ENCODE measurements around the gene EIF2S3B.
"Not testable (repeated sequence)": the region's sequence is repeated elsewhere in the genome, so short reads cannot be mapped to it uniquely, and the experiment has no call there.

The EIF2S3B gene

DNA sequence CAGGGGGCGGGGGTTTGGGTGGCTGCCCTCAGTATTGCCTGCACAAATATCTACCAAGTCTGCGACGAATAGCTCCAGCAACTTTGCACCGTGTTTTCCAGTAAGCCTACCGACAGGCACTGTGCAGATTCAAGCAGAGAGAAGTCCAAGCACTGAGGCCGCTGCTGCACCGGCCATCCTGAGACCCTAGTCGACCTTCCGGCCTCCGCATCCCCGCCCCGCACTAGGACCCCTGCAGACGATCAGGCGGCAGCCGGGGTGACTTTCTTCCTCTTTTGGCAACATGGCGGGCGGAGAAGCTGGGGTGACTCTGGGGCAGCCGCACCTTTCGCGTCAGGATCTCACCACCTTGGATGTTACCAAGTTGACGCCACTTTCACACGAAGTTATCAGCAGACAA lies at the start of gene EIF2S3B:
Gene EIF2S3B (plus strand): TSS at position 271 of the 400 bp plus-strand sequence. CDS start 13 bp downstream, at position 284.
- no peak for DNase-seq (ENCODE audit: low read depth)
- H3K4me3 ChIP-seq (replicated peaks; ENCODE audit: low read depth, low read length): no peak within 1 kb of the TSS
- no peak for TF ChIP-seq CTCF (IDR thresholded peaks at IDR 0.05; ENCODE audit: low read length, missing control alignments)

GRCh38 chr12:10456856-10457255 lies 48.8 kb upstream of the EIF2S3B start:
- no peak for TF ChIP-seq CTCF (IDR thresholded peaks at IDR 0.05; ENCODE audit: low read length, missing control alignments)
- H3K4me3 ChIP-seq (replicated peaks; ENCODE audit: low read depth, low read length): no peak overlapping the region
- DNase-seq (ENCODE audit: low read depth): no peak

DNA sequence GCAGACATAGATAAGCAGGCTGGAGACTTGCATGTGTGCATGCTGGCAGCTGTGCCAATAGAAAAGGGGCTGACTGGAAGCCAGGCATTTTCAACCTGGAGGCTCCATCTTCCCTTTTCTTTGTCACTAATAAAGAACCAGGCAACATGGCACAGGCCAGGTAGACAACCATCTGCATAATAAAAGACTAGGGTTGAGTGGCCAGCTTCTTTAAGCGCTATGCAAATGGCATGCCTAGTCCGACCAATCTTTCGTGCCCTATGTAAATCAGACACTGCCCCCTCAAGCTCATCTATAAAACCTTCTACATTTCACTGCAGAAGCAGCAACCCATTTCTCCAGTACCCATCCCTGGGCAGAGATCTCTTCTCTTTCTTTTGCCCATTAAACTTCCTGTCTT lies 47.9 kb upstream of the EIF2S3B start:
- H3K4me3 ChIP-seq (replicated peaks; ENCODE audit: low read depth, low read length): no peak overlapping the region
- no peak for TF ChIP-seq CTCF (IDR thresholded peaks at IDR 0.05; ENCODE audit: low read length, missing control alignments)
- DNase-seq (ENCODE audit: low read depth): no peak

- no peak for TF ChIP-seq CTCF (IDR thresholded peaks at IDR 0.05; ENCODE audit: low read length, missing control alignments)
- no peak overlapping the region for H3K4me3 ChIP-seq (replicated peaks; ENCODE audit: low read depth, low read length)
- no peak for DNase-seq (ENCODE audit: low read depth)
Measured at GRCh38 chr12:10466311-10466710, 39.4 kb upstream of the EIF2S3B start.

GRCh38 chr12:10469701-10470100 lies 36.0 kb upstream of the EIF2S3B start:
- H3K4me3 ChIP-seq (replicated peaks; ENCODE audit: low read depth, low read length): no peak overlapping the region
- no peak for TF ChIP-seq CTCF (IDR thresholded peaks at IDR 0.05; ENCODE audit: low read length, missing control alignments)
- no peak for DNase-seq (ENCODE audit: low read depth)

DNA sequence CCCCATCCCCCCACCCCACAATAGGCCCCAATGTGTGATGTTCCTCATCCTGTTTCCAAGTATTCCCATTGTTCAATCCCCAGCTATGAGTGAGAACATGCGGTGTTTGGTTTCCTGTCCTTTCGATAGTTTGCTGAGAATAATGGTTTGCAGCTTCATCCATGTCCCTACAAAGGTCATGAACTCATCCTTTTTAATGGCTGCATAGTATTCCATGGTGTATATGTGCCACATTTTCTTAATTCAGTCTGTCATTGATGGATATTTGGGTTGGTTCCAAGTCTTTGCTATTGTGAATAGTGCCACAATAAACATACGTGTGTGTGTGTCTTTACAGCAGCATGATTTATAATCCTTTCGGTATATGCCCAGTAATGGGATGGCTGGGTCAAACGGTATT lies 32.9 kb upstream of the EIF2S3B start:
- not testable (repeated sequence) for DNase-seq (ENCODE audit: low read depth); H3K4me3 ChIP-seq (replicated peaks; ENCODE audit: low read depth, low read length)

DNA sequence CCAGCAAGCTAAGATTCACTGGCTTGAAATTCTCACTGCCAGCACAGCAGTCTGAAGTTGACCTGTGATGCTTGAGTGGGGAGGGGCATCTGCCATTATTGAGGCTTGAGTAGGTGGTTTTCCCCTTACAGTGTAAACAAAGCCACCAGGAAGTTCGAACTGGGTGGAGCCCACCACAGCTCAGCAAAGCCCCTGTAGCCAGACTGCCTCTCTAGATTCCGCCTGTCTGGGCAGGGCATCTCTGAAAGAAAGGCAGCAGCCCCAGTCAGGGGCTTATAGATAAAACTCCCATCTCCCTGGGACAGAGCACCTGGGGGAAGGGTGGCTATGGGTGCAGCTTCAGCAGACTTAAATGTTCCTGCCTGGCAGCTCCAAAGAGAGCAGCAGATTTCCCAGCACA lies 23.8 kb upstream of the EIF2S3B start:
- H3K4me3 ChIP-seq (replicated peaks; ENCODE audit: low read depth, low read length); DNase-seq (ENCODE audit: low read depth): not testable (repeated sequence)

- H3K4me3 ChIP-seq (replicated peaks; ENCODE audit: low read depth, low read length); DNase-seq (ENCODE audit: low read depth): not testable (repeated sequence)
Measured at GRCh38 chr12:10487328-10487727, 18.4 kb upstream of the EIF2S3B start.

- no peak overlapping the region for H3K4me3 ChIP-seq (replicated peaks; ENCODE audit: low read depth, low read length)
- TF ChIP-seq CTCF (IDR thresholded peaks at IDR 0.05; ENCODE audit: low read length, missing control alignments): no peak
- DNase-seq (ENCODE audit: low read depth): no peak
Measured at GRCh38 chr12:10491766-10492165, 13.9 kb upstream of the EIF2S3B start.

All from fibroblast of pulmonary artery (primary cell).